Right ventricle myocardium inferior (tissue), 1 donor: ENCODE results near the gene ARID3B. TPM values are rescaled to one million over a fixed set of nuclear protein-coding genes. Genes with fewer than 3 reads are reported as not detected.

Source experiments
- ATAC-seq: fragments of 200-7000 bp; cut with Tn5 transposase; one replicate; pipeline ENCODE4 v1.9.1; 2020; ENCODE audit warnings: mild to moderate bottlenecking, moderate library complexity
- DNase-seq: peaks from one replicate; pipeline ENCODE4 v3.0.0; 2021; ENCODE audit errors: missing footprints
- intact Hi-C: fragments of 100-400 bp; cut with DNase I; formaldehyde crosslinking; loops from one replicate; pipeline ENCODE4 v1.11.0; 2022
- total RNA-seq: library from RNA; stranded (reverse); fragmentation: NEBNext Ultra II Directional; extraction: Animal tissue kit (Norgen Biotek cat#: 25700); gene quantifications from one replicate; pipeline ENCODE4 v1.2.1, GENCODE V29; 2021
- donor health status: DM: no; HTN: yes; CAD: no; lungs with severe emphysema.

The ARID3B gene
- total RNA-seq, 1 donor from 2014 or later = 1.4 TPM

DNA sequence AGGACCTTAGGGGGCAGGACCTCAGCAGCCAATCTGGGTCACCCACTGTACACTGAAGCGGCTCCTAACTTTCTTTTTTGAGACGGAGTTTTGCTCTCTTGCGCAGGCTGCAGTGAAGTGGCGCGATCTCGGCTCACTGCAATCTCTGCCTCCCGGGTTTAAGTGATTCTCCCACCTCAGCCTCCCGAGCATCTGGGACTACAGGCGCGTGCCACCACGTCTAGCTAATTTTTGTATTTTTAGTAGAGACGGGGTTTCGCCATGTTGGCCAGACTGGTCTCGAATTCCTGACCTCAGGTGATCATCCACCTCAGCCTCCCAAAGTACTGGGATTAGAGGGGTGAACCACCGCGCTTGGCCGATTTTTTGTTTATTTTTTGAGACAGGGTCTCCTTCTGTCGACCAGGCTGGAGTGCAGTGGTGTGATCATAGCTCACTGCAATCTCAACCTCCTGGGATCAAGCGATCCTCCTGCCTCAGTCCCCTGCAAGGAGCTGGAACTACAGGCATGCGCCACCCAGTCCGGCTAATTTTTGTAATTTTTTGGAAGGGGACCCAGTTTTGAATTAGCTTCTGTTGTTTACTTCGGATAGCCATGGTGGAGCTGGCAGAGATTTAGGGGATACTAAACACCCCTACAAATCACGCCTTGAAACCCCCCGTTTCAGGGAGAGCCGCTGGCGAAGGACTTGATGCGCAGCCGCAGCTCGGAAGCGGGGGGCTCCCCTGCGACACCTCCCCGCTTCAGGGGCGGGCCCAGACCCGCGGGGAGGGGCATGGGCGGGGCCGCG lies 73.1 kb downstream of the ARID3B start:
- no peak for ATAC-seq
- intact Hi-C loops = loop anchor here (1.0 to 10.0 kb wide), 2 partner anchors 69 to 179 kb away; partner anchors contain the start of gene SEMA7A

GRCh38 chr15:74614744-74615507 lies 73.9 kb downstream of the ARID3B start:
- DNase-seq (no peak), ATAC-seq (peak; percentile 82)
- intact Hi-C loops = loop anchor here (1.0 to 10.0 kb wide), 4 partner anchors 70 to 180 kb away; partner anchors contain the start of genes ARID3B, SEMA7A and UBL7

More for the DNA sequence above, 73.1 kb downstream of the ARID3B start:
- peak; percentile 92 for DNase-seq

GRCh38 chr15:74615508-74616365 lies 74.7 kb downstream of the ARID3B start, which contains the start of gene CLK3:
TSS of gene CLK3 (plus strand) at chr15:74615836. CDS start at chr15:74619197, 3,361 bp downstream.
- peak; percentile 90 for ATAC-seq
- peak; percentile 98 for DNase-seq
- intact Hi-C loops = loop anchor here (1.0 to 10.0 kb wide), 3 partner anchors 74 to 181 kb away; partner anchors contain the start of genes ARID3B, SEMA7A and UBL7

GRCh38 chr15:74616366-74616939 lies 75.4 kb downstream of the ARID3B start:
- intact Hi-C loops = loop anchor here (5.0 to 10.0 kb wide), 2 partner anchors 154 to 182 kb away; partner anchors contain the start of genes SEMA7A and UBL7
- peak; percentile 9 for ATAC-seq
- peak; percentile 88 for DNase-seq

DNA sequence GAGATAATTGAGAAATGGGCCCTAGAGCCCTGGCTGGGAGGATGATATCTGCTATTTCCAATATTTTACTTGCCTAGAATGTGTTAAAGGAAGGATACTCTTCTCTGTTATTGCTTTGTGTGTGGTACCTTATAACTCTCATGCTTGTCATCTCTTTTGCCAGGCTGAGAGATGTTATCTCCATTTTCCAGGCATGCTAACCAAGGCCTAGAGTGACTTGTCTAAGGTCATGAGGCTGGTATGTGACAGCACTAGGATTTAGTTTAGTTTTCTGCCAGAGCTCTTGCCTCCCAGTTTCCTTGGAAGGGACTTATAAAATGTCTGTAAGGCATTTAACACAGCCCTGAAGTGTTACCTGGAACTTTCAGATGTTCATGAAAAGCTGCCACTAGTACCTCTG lies 76.0 kb downstream of the ARID3B start:
- no peak for ATAC-seq
- no peak for DNase-seq
- intact Hi-C loops = loop anchor here (5.0 to 10.0 kb wide), 2 partner anchors 155 to 182 kb away; partner anchors contain the start of genes SEMA7A and UBL7

- no peak for DNase-seq
- intact Hi-C loops = loop anchor here (5.0 to 10.0 kb wide), 2 partner anchors 157 to 184 kb away; partner anchors contain the start of genes SEMA7A and UBL7
- ATAC-seq = no peak
Observed at GRCh38 chr15:74618841-74619596, 78.0 kb downstream of the ARID3B start.

- DNase-seq = no peak
- intact Hi-C loops = loop anchor here (5.0 to 10.0 kb wide), 2 partner anchors 158 to 185 kb away; partner anchors contain the start of genes SEMA7A and UBL7
- ATAC-seq = no peak
Observed at GRCh38 chr15:74619916-74620635, 79.1 kb downstream of the ARID3B start.

- peak; percentile 82 for DNase-seq
- intact Hi-C loops = no loop called here
- ATAC-seq = peak; percentile 51
Observed at GRCh38 chr15:74620636-74621545, 79.9 kb downstream of the ARID3B start.

DNA sequence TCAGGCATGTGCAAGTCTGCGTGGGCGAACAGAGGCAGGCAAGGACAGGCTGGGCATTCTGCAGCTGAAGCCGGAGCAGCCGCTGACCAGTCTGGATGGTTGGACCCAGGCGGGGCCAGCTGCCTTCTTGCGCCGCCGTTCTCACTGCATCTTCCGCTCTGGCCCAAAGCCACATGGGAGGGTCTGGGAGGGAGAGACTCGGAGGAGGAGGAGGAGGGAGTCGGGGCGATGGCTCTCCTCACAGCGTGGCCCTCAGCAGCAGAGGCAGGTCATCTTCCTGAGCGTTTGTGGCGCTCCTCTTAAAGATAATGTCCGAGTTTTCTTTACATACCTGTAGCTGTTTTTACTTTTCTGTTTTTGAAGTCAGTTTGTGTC lies 80.5 kb downstream of the ARID3B start:
- ATAC-seq (no peak), DNase-seq (no peak)
- intact Hi-C loops = no loop called here

DNA sequence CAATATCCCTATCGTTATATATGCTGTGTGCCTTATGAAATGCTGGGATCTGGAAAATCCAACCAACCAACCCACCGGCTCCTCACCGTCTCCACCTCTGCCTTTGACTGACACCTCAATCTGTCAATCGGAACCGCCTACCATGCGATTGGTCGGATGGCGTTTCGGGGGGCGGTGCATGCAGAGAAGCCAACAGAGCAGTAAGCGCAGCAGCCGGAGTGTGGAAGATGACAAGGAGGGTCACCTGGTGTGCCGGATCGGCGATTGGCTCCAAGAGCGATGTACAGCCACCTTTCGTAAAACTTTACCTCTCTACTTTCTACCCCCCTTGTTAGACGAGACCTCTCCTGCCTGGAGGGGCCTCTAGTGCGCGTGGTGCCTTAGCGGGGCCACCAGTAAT lies 80.9 kb downstream of the ARID3B start:
- DNase-seq = no peak
- intact Hi-C loops = no loop called here

GRCh38 chr15:74622758-74623157 lies 81.7 kb downstream of the ARID3B start:
- intact Hi-C loops = no loop called here
- no peak for ATAC-seq
- DNase-seq = no peak

More for the DNA sequence above, 80.9 kb downstream of the ARID3B start:
- ATAC-seq = no peak

- ATAC-seq (no peak), DNase-seq (no peak)
- intact Hi-C loops = no loop called here
Observed at GRCh38 chr15:74624020-74624602, 83.1 kb downstream of the ARID3B start.

- DNase-seq (no peak), ATAC-seq (no peak)
- intact Hi-C loops = no loop called here
Observed at GRCh38 chr15:74625693-74626092, 84.7 kb downstream of the ARID3B start.

GRCh38 chr15:74626336-74626735 lies 85.3 kb downstream of the ARID3B start:
- no peak for ATAC-seq
- intact Hi-C loops = no loop called here
- no peak for DNase-seq
